ENCODE results near the gene OSBPL10. TPM values are rescaled to one million over a fixed set of nuclear protein-coding genes. Genes with fewer than 3 reads are reported as not detected.

Gene OSBPL10
- polyA plus RNA-seq, 2 of the 4 experiments (the other 2 are of a cell fraction), result 9.2 to 17.0 TPM

GRCh38 chr3:31947162-31947561, 33.9 kb downstream of the OSBPL10 start:
- DNase-seq (ENCODE audit: low read depth in 1 of 2, low spot score in 1 of 2) (no peak), ATAC-seq (peak; percentile 27 to 39; a peak in 4 of 6 replicates), FAIRE-seq (no peak)
- H3K4me3 ChIP-seq, result no peak overlapping the region
- TF ChIP-seq POLR2A (IDR thresholded peaks at IDR 0.05; ENCODE audit: low read length) (no peak), RAD21 (conservative IDR thresholded peaks at IDR 0.05 in 1 of 2, IDR thresholded peaks at IDR 0.05 in 1 of 2) (no peak), HOXA7 (CRISPR knock-in tag; IDR thresholded peaks at IDR 0.05) (no peak)
- no peak overlapping the region for H3K4me2 ChIP-seq
- ChIA-PET POLR2A (no interaction called here), CTCF (interaction anchor here (0.7 to 0.8 kb wide), 2 partner anchors 15 to 20 kb away, joined by 3 read pairs; no protein-coding TSS in a partner anchor)
- H3K27ac ChIP-seq, result peak overlapping the region in 1 of 2 experiments; percentile 16; a peak in 1 of 6 replicates
- peaks cover 10% of the 10 kb centered on the region; the same call in 2 of the 3 replicates for H3K9me3 ChIP-seq
- 88% methylated on average over 4 of the region's 4 CpGs for WGBS (ENCODE audit: missing lambda C conversion rate)
- peaks cover 9% of the 10 kb centered on the region for H3K4me1 ChIP-seq

DNA sequence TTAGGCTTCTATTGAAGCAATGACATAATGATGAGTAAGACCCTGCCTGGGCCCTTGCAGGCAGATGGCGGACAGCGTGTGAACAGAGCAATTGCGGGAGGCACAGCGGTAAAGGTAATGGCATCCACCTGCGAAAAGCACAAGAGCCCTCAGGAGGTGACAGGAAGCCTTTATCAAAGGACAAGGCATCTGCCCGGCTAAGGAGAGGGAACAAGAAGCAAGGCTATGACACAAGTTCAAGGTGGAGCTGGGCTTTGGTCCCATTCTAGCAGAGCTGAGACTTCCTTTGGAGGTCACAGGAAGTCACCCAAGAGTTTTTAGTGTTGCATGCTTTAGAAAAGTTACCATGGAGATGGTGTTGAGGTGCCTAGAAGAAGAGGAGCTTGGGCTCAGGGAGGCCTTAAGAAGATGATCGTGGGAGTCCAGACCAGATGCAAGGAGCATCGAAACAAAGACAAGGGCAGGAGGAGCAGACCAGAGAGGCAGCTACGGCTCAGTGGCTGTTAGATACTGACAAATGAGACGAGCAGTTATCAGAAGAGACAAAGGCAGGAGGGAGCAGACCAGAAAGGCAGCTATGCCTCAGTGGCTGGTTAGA, 34.5 kb downstream of the OSBPL10 start:
- Histone ChIP-seq H3K4me2 (no peak overlapping the region), H3K4me3 (no peak overlapping the region), H3K27ac (no peak overlapping the region), H3K4me1 (peaks cover 15% of the 10 kb centered on the region), H3K9me3 (peaks cover 10% of the 10 kb centered on the region; the same call in 2 of the 3 replicates)
- no peak for FAIRE-seq
- ATAC-seq, result 0 out of 6 replicates have a peak, but pooled peaks of 1 of the 2 experiments have one; percentile 18
- no peak for DNase-seq (ENCODE audit: low read depth in 1 of 2, low spot score in 1 of 2)
- 91% methylated on average over 10 of the region's 10 CpGs for WGBS (ENCODE audit: missing lambda C conversion rate)
- TF ChIP-seq TP53 (CRISPR knock-in tag; IDR thresholded peaks at IDR 0.05), result no peak
- TF ChIP-seq CEBPB (IDR thresholded peaks at IDR 0.05), result no peak
- no peak for TF ChIP-seq EP300 (IDR thresholded peaks at IDR 0.05)
- no peak for TF ChIP-seq HMGXB4 (CRISPR knock-in tag; IDR thresholded peaks at IDR 0.05; ENCODE audit: borderline replicate concordance)
- no peak for TF ChIP-seq MYC (IDR thresholded peaks at IDR 0.05; ENCODE audit: borderline replicate concordance, low read length)
- TF ChIP-seq NR3C1 (IDR thresholded peaks at IDR 0.05), result no peak
- TF ChIP-seq SMC3 (IDR thresholded peaks at IDR 0.05), result no peak
- POLR2A ChIA-PET, result no interaction called here
- CTCF ChIA-PET, result interaction anchor here (0.7 kb wide), 1 partner anchor 15 kb away, joined by 3 read pairs; no protein-coding TSS in a partner anchor

DNA sequence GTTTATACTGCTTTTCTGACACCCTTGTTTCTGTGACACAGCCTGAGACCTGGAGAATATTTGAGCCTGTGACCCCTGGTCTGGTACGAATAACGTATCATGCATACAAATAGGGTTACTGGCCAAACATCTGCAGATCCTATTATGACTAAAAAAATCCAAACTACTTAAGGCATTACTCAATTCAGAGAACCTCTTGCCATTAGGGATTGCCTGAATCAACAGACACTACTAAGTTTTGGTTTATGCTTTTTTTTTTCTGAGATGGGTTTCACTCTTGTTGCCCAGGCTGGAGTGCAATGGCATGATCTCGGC, 35.4 kb downstream of the OSBPL10 start:
- no peak overlapping the region for H3K27ac ChIP-seq

GRCh38 chr3:31943041-31943440, 38.0 kb downstream of the OSBPL10 start:
- FAIRE-seq (no peak), DNase-seq (ENCODE audit: low read depth in 1 of 2, low spot score in 1 of 2) (no peak), ATAC-seq (no peak)
- Histone ChIP-seq H3K27ac (no peak overlapping the region), H3K9me3 (no peaks in the 10 kb centered on the region), H3K4me1 (peaks cover 23% of the 10 kb centered on the region), H3K4me3 (no peak overlapping the region), H3K4me2 (no peak overlapping the region)
- ChIA-PET POLR2A (no interaction called here), CTCF (no interaction called here)
- TF ChIP-seq ATOH8 (CRISPR knock-in tag; IDR thresholded peaks at IDR 0.05; ENCODE audit: low read depth), result no peak
- TF ChIP-seq KDM1A (IDR thresholded peaks at IDR 0.05; ENCODE audit: low read depth), result 0 out of 2 replicates have a peak, but pooled peaks have one; percentile 24

More for the DNA sequence above, 35.4 kb downstream of the OSBPL10 start:
- ChIA-PET CTCF (no interaction called here), POLR2A (no interaction called here)
- H3K9me3 ChIP-seq, result peaks cover 9% of the 10 kb centered on the region; the same call in 2 of the 3 replicates
- 94% methylated on average over 3 of the region's 3 CpGs for WGBS (ENCODE audit: missing lambda C conversion rate)
- TF ChIP-seq MAFK (IDR thresholded peaks at IDR 0.05; ENCODE audit: partially characterized antibody) (no peak), RAD21 (conservative IDR thresholded peaks at IDR 0.05 in 1 of 2, IDR thresholded peaks at IDR 0.05 in 1 of 2) (no peak)
- DNase-seq (ENCODE audit: low read depth in 1 of 2, low spot score in 1 of 2), result no peak
- peaks cover 24% of the 10 kb centered on the region for H3K4me1 ChIP-seq
- H3K4me3 ChIP-seq, result no peak overlapping the region
- no peak for ATAC-seq
- no peak overlapping the region for H3K4me2 ChIP-seq
- FAIRE-seq, result no peak

DNA sequence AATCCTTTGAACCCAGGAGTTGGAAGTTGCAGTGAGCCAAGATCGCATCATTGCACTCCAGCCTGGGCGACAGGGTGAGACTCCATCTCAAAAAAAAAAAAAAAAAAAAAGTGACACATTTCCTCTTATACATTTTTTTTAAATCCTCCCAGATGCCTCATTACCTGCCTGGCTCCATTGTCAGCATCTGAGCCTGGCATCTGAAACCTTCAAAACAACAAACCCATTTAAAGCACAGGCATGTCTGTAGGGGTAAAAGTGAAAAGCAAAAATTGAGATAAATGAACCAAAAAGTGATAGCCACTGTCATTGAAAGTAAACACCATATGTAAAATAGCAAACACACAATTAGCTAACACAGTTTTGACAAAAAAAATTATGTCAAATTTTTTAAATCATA, 38.6 kb downstream of the OSBPL10 start:
- Histone ChIP-seq H3K27ac (no peak overlapping the region), H3K9me3 (no peaks in the 10 kb centered on the region), H3K4me3 (no peak overlapping the region), H3K4me2 (no peak overlapping the region), H3K4me1 (peaks cover 17% of the 10 kb centered on the region)
- DNase-seq (ENCODE audit: low read depth in 1 of 2, low spot score in 1 of 2), result no peak
- 92% methylated on average over 2 of the region's 2 CpGs for WGBS (ENCODE audit: missing lambda C conversion rate)
- CTCF ChIA-PET, result no interaction called here
- ATAC-seq, result no peak
- POLR2A ChIA-PET, result interaction anchor here (0.7 kb wide), 1 partner anchor 672 kb away, joined by 5 read pairs; no protein-coding TSS in a partner anchor
- FAIRE-seq, result no peak
- TF ChIP-seq RFX5 (IDR thresholded peaks at IDR 0.05), result no peak

All from A549 (cell line).